Measurements from ENCODE around the gene FYN. TPM values are rescaled to one million over a fixed set of nuclear protein-coding genes. Genes with fewer than 3 reads are reported as not detected.

Gene FYN
- total and polyA plus RNA-seq, 2 of the 4 experiments (the other 2 are of a cell fraction) = 30.8 to 36.4 TPM

DNA sequence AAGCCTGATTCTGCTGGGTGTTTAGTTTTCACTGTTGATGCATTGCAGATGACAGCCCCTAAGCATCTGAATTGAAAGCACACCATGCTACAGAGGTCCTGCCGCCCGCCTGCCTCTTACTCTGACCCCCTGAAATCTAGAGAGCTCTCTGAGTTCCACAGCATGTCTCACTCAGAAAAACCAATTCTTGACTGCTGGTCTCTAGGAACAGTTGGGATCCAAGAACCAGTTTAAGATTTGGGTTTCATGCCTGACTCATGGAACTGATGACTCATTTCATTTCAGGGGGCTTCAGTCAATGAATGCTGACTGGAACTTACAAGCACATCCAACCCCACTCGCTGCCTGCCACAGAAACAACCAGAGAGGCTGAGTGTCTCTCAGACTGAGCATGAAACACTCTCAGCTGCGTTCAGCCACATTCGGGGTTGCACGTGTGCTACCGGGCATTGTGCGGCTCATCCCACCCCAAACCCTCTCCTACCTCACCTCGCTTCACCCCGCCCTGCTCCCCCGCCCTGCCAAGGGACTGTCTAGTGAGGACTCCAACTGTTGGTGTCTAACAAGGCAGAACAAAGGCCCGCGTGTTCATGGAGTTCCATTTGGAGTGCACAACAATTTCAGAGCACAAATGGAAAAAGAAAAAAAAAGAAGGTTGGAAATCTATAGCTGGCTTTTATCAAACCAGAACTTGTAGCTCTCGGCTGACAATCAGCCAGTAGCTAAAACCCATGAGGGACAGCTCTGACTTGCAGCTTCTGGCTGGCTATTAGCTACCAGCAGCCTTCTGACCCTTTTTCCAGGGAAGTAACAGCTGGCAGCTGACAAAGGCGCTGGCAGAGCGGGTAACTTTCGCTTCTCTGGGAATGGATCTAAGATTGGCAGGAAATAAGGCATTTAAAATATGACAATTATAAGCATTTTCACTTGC is 247.5 kb downstream of the FYN start:
- POLR2A ChIA-PET (ENCODE audit: unreplicated experiment) = interaction anchor here (0.5 to 0.6 kb wide), 2 partner anchors 53 to 142 kb away, joined by 3 read pairs; no protein-coding TSS in a partner anchor
- H3K9me3 ChIP-seq (ENCODE audit: control insufficient read depth, insufficient read depth, low read length) = peaks cover 8% of the 10 kb centered on the region
- peak overlapping the region; percentile 69 for H2AFZ ChIP-seq (replicated peaks; ENCODE audit: low read length, poor library complexity)
- DNase-seq (peak; percentile 84), ATAC-seq (ENCODE audit: low read depth) (peak; percentile 74)
- H4K5ac ChIP-seq (ENCODE audit: low read depth, low read length) = no peak overlapping the region
- peak overlapping the region; percentile 10; the same call in 1 of the 2 replicates for H3K27ac ChIP-seq (ENCODE audit: insufficient read depth, low read length)
- H3K36me3 ChIP-seq (ENCODE audit: control insufficient read depth, insufficient read depth, low read length) = no peaks in the 10 kb centered on the region
- peak overlapping the region; percentile 26; the same call in 2 of the 3 replicates for H2BK15ac ChIP-seq (ENCODE audit: low read depth, low read length)
- peak overlapping the region; percentile 30 for H3K4ac ChIP-seq (ENCODE audit: low read depth, low read length)
- no TSS peak for BruUV-seq (replicated peaks)
- H3K23ac ChIP-seq (ENCODE audit: low read depth, low read length) = no peak overlapping the region
- H3K4me3 ChIP-seq (ENCODE audit: insufficient read depth, low read depth, low read length) = no peak overlapping the region
- H4K20me1 ChIP-seq (ENCODE audit: insufficient read depth, low read length) = no peaks in the 10 kb centered on the region
- intact Hi-C loops (cut with micrococcal nuclease) = no loop called here
- no peaks in the 10 kb centered on the region; the same call in 1 of the 2 replicates for H3K27me3 ChIP-seq (ENCODE audit: control insufficient read depth, insufficient read depth, low read length)
- no peak overlapping the region for H3K56ac ChIP-seq (ENCODE audit: extremely low read depth, insufficient read depth, low read length)
- TF ChIP-seq MAFK (IDR thresholded peaks at IDR 0.05; ENCODE audit: low read depth, low read length) (peak; percentile 49; the same call in 1 of the 2 replicates), CHD1 (IDR thresholded peaks at IDR 0.05; ENCODE audit: low read depth, low read length) (no peak), FOS (IDR thresholded peaks at IDR 0.05; ENCODE audit: low read depth, low read length) (peak; percentile 87), RAD21 (IDR thresholded peaks at IDR 0.05; ENCODE audit: low read length) (peak; percentile 4; the same call in 1 of the 2 replicates), MAZ (IDR thresholded peaks at IDR 0.05; ENCODE audit: borderline replicate concordance, low read depth, low read length) (no peak), NFE2L2 (IDR thresholded peaks at IDR 0.05; ENCODE audit: low read depth, low read length) (0 out of 2 replicates have a peak, but pooled peaks have one; percentile 8), BHLHE40 (IDR thresholded peaks at IDR 0.05; ENCODE audit: low read depth, low read length) (peak; percentile 48; the same call in 1 of the 2 replicates)
- TF ChIP-seq, protein P1, sequence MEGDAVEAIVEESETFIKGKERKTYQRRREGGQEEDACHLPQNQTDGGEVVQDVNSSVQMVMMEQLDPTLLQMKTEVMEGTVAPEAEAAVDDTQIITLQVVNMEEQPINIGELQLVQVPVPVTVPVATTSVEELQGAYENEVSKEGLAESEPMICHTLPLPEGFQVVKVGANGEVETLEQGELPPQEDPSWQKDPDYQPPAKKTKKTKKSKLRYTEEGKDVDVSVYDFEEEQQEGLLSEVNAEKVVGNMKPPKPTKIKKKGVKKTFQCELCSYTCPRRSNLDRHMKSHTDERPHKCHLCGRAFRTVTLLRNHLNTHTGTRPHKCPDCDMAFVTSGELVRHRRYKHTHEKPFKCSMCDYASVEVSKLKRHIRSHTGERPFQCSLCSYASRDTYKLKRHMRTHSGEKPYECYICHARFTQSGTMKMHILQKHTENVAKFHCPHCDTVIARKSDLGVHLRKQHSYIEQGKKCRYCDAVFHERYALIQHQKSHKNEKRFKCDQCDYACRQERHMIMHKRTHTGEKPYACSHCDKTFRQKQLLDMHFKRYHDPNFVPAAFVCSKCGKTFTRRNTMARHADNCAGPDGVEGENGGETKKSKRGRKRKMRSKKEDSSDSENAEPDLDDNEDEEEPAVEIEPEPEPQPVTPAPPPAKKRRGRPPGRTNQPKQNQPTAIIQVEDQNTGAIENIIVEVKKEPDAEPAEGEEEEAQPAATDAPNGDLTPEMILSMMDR (conservative IDR thresholded peaks at IDR 0.05; ENCODE audit: low read depth, low read length) = no peak
- TF ChIP-seq, protein P2, sequence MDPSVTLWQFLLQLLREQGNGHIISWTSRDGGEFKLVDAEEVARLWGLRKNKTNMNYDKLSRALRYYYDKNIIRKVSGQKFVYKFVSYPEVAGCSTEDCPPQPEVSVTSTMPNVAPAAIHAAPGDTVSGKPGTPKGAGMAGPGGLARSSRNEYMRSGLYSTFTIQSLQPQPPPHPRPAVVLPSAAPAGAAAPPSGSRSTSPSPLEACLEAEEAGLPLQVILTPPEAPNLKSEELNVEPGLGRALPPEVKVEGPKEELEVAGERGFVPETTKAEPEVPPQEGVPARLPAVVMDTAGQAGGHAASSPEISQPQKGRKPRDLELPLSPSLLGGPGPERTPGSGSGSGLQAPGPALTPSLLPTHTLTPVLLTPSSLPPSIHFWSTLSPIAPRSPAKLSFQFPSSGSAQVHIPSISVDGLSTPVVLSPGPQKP (IDR thresholded peaks at IDR 0.05; ENCODE audit: borderline replicate concordance, low read depth, low read length) = no peak
- TF ChIP-seq, protein P3, sequence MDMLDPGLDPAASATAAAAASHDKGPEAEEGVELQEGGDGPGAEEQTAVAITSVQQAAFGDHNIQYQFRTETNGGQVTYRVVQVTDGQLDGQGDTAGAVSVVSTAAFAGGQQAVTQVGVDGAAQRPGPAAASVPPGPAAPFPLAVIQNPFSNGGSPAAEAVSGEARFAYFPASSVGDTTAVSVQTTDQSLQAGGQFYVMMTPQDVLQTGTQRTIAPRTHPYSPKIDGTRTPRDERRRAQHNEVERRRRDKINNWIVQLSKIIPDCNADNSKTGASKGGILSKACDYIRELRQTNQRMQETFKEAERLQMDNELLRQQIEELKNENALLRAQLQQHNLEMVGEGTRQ (IDR thresholded peaks at IDR 0.05; ENCODE audit: low read depth, low read length) = no peak
- peaks cover 6% of the 10 kb centered on the region; the same call in 1 of the 2 replicates for H3K9me1 ChIP-seq (ENCODE audit: insufficient read depth, low read length)
- H2AK9ac ChIP-seq (replicated peaks; ENCODE audit: low read depth, low read length, poor library complexity) = no peak overlapping the region
- H3K9ac ChIP-seq (ENCODE audit: low read depth, low read length) = no peak overlapping the region
- no peaks in the 10 kb centered on the region for H3K79me1 ChIP-seq (ENCODE audit: low read depth in 1 of 2, low read length in 2 of 2)
- H2BK5ac ChIP-seq (ENCODE audit: low read depth, low read length, poor library complexity, severe bottlenecking) = no peak overlapping the region
- dilution Hi-C loops (cut with HindIII; ENCODE audit: low sequenced_read_pairs, unreplicated experiment) = no loop called here
- CTCF ChIA-PET = no interaction called here
- peak overlapping the region; percentile 25 for H3K4me2 ChIP-seq (ENCODE audit: low read depth, low read length)
- no peak overlapping the region for H2AK5ac ChIP-seq (ENCODE audit: low read depth, low read length)
- no peak overlapping the region for H4K91ac ChIP-seq (ENCODE audit: insufficient read depth, low read depth, low read length)
- peak overlapping the region; percentile 30; the same call in 1 of the 2 replicates for H3K18ac ChIP-seq (ENCODE audit: low read depth, low read length)
- H3K14ac ChIP-seq (replicated peaks; ENCODE audit: low read depth, low read length) = peak overlapping the region; percentile 53; the same call in 1 of the 2 replicates
- no peak overlapping the region for H2BK20ac ChIP-seq (ENCODE audit: low read depth, low read length)
- in situ Hi-C loops (cut with MboI; ENCODE audit: low sequenced_read_pairs) = no loop called here
- 47% methylated on average over 3 of the region's 17 CpGs; no CpG with 5 or more reads in 1 of the 2 experiments for WGBS, 2 experiments (ENCODE audit: extremely low coverage in 2 of 2, insufficient read length in 1 of 2)
- peaks cover 11% of the 10 kb centered on the region for H3K4me1 ChIP-seq (ENCODE audit: control insufficient read depth, insufficient read depth, low read length)
- H2BK120ac ChIP-seq (ENCODE audit: low read depth, low read length) = 0 out of 2 replicates have a peak overlapping the region, but pooled peaks have one; percentile 9
- no peak overlapping the region for H4K8ac ChIP-seq (ENCODE audit: low read depth in 2 of 2, low read length in 2 of 2)

Data from IMR-90 (cell line).